Measurements from ENCODE around the gene GNB2. TPM values are rescaled to one million over a fixed set of nuclear protein-coding genes. Genes with fewer than 3 reads are reported as not detected.

Gene GNB2
- total and polyA plus RNA-seq, 4 donors = 37.6 to 133 (median 73.2) TPM

- H3K36me3 ChIP-seq (ENCODE audit: control insufficient read depth in 4 of 4, insufficient read depth in 3 of 4, low read depth in 1 of 4, low read length in 3 of 4) = peaks cover 6 to 23% (median 11%) of the 10 kb centered on the region in 4 donors
- peaks cover 0 to 11% (median 7%) of the 10 kb centered on the region in 4 donors for H3K4me1 ChIP-seq (ENCODE audit: control insufficient read depth in 4 of 4, insufficient read depth in 4 of 4, low read length in 3 of 4)
- DNase-seq (ENCODE audit: low spot score) = peak; percentile 66
- TF ChIP-seq YY1 (IDR thresholded peaks at IDR 0.05) (no peak), GABPA (IDR thresholded peaks at IDR 0.05 in 1 of 2, conservative IDR thresholded peaks at IDR 0.05 in 1 of 2) (no peak), RAD21 (IDR thresholded peaks at IDR 0.05) (no peak), HNF4G (IDR thresholded peaks at IDR 0.05) (no peak), RXRA (IDR thresholded peaks at IDR 0.05) (no peak), ZBTB33 (IDR thresholded peaks at IDR 0.05) (no peak)
- WGBS = under 1% methylated on average over 34 of the region's 34 CpGs
- peak overlapping the region; percentile 70 to 84 for H3K9ac ChIP-seq (ENCODE audit: low read depth in 1 of 2, low read length in 2 of 2)
- peak overlapping the region; percentile 81 to 92 (median 91) for H3K4me3 ChIP-seq (ENCODE audit: low read depth in 1 of 3, low read length in 3 of 3)
- H3K27ac ChIP-seq (ENCODE audit: low read depth in 1 of 2, low read length in 2 of 2) = peak overlapping the region; percentile 94 to 100
- H3K9me3 ChIP-seq (ENCODE audit: control insufficient read depth in 4 of 4, low read length in 3 of 4) = no peaks in the 10 kb centered on the region
- H3K27me3 ChIP-seq (ENCODE audit: control insufficient read depth in 4 of 4, insufficient read depth in 4 of 4, low read length in 3 of 4) = no peaks in the 10 kb centered on the region
Observed at GRCh38 chr7:100673942-100674410, 436 bp downstream of the GNB2 start.

GRCh38 chr7:100674411-100675104, 1.0 kb downstream of the GNB2 start:
- H3K36me3 ChIP-seq (ENCODE audit: control insufficient read depth in 4 of 4, insufficient read depth in 3 of 4, low read depth in 1 of 4, low read length in 3 of 4) = peaks cover 9 to 26% (median 14%) of the 10 kb centered on the region in 4 donors
- no peak for DNase-seq (ENCODE audit: low spot score)
- TF ChIP-seq RXRA (IDR thresholded peaks at IDR 0.05) = no peak
- no peak for TF ChIP-seq MAX (IDR thresholded peaks at IDR 0.05)
- no peak for TF ChIP-seq TAF1 (conservative IDR thresholded peaks at IDR 0.05)
- no peak for TF ChIP-seq JUND (IDR thresholded peaks at IDR 0.05)
- TF ChIP-seq SP1 (IDR thresholded peaks at IDR 0.05) = no peak
- TF ChIP-seq HNF4A (conservative IDR thresholded peaks at IDR 0.05) = no peak
- TF ChIP-seq GABPA (IDR thresholded peaks at IDR 0.05 in 1 of 2, conservative IDR thresholded peaks at IDR 0.05 in 1 of 2) = no peak
- TF ChIP-seq ATF3 (IDR thresholded peaks at IDR 0.05) = no peak
- no peak for TF ChIP-seq ZBTB33 (IDR thresholded peaks at IDR 0.05)
- TF ChIP-seq REST (IDR thresholded peaks at IDR 0.05) = no peak
- no peak for TF ChIP-seq FOXA1 (IDR thresholded peaks at IDR 0.05)
- no peak for TF ChIP-seq HNF4G (IDR thresholded peaks at IDR 0.05)
- no peak for TF ChIP-seq CTCF (IDR thresholded peaks at IDR 0.05; ENCODE audit: low read depth, low read length, missing input control)
- TF ChIP-seq EGR1 (IDR thresholded peaks at IDR 0.05; ENCODE audit: low read depth in 2 of 2) = no peak
- peaks cover 0 to 11% (median 7%) of the 10 kb centered on the region in 4 donors for H3K4me1 ChIP-seq (ENCODE audit: control insufficient read depth in 4 of 4, insufficient read depth in 4 of 4, low read length in 3 of 4)
- H3K27ac ChIP-seq (ENCODE audit: low read depth in 1 of 2, low read length in 2 of 2) = peak overlapping the region; percentile 94 to 100
- H3K9ac ChIP-seq (ENCODE audit: low read depth in 1 of 2, low read length in 2 of 2) = peak overlapping the region; percentile 70 to 77
- no peaks in the 10 kb centered on the region for H3K9me3 ChIP-seq (ENCODE audit: control insufficient read depth in 4 of 4, low read length in 3 of 4)
- peak overlapping the region; percentile 81 to 92 (median 91) for H3K4me3 ChIP-seq (ENCODE audit: low read depth in 1 of 3, low read length in 3 of 3)
- WGBS = under 1% methylated on average over 43 of the region's 43 CpGs
- no peaks in the 10 kb centered on the region for H3K27me3 ChIP-seq (ENCODE audit: control insufficient read depth in 4 of 4, insufficient read depth in 4 of 4, low read length in 3 of 4)

Data from liver (tissue), 9 donors.